Inferior parietal cortex (tissue), 1 donor: ENCODE results near the gene OR13G1.
"Not testable (repeated sequence)": the region's sequence is repeated elsewhere in the genome, so short reads cannot be mapped to it uniquely, and the experiment has no call there.

ENCODE experiments used
- DNase-seq: peaks from one replicate; pipeline ENCODE4 v3.0.0-alpha.2; 2016; ENCODE audit errors: extremely low spot score

The OR13G1 gene

GRCh38 chr1:247679639-247680038, at the start of gene OR13G1:
TSS of gene OR13G1 (minus strand) at chr1:247679739. CDS start at chr1:247673041, 6,698 bp downstream.
- no peak for DNase-seq

GRCh38 chr1:247721222-247721621, 41.7 kb upstream of the OR13G1 start:
- DNase-seq: no peak

GRCh38 chr1:247716546-247716945, 37.0 kb upstream of the OR13G1 start, which contains the start of gene OR6F1:
TSS of gene OR6F1 (minus strand) at chr1:247716646. CDS start at chr1:247712755, 3,891 bp downstream.
- DNase-seq: no peak

GRCh38 chr1:247713753-247714152, 34.2 kb upstream of the OR13G1 start:
- no peak for DNase-seq

- not testable (repeated sequence) for DNase-seq
These were observed 31.1 kb upstream of the OR13G1 start for GRCh38 chr1:247710681-247711080.

GRCh38 chr1:247701338-247701737, 21.8 kb upstream of the OR13G1 start:
- DNase-seq: no peak

- DNase-seq: peak; percentile 66
These were observed 1.9 kb upstream of the OR13G1 start for GRCh38 chr1:247681288-247681897.

GRCh38 chr1:247680171-247680570, 632 bp upstream of the OR13G1 start:
- DNase-seq: no peak

- DNase-seq: no peak
These were observed 10.3 kb downstream of the OR13G1 start for GRCh38 chr1:247669225-247669624.

- DNase-seq: no peak
These were observed 23.2 kb downstream of the OR13G1 start for GRCh38 chr1:247656221-247656875.

GRCh38 chr1:247653040-247653439, 26.5 kb downstream of the OR13G1 start:
- DNase-seq: no peak

GRCh38 chr1:247647864-247648263, 31.7 kb downstream of the OR13G1 start:
- DNase-seq: no peak

GRCh38 chr1:247646867-247647266, 32.7 kb downstream of the OR13G1 start:
- no peak for DNase-seq

GRCh38 chr1:247642742-247643141, 36.8 kb downstream of the OR13G1 start:
- no peak for DNase-seq

- DNase-seq: no peak
These were observed 40.1 kb downstream of the OR13G1 start for GRCh38 chr1:247639381-247639981.

- DNase-seq: no peak
These were observed 40.8 kb downstream of the OR13G1 start for GRCh38 chr1:247638781-247639180.

GRCh38 chr1:247638011-247638410, 41.5 kb downstream of the OR13G1 start:
- DNase-seq: no peak

- no peak for DNase-seq
These were observed 51.6 kb downstream of the OR13G1 start for GRCh38 chr1:247627951-247628350.
